K562 (cell line): Measurements from ENCODE around the gene EMD.

Experiments
- MBD2 ChIP-seq: sonication (generic); IDR thresholded peaks from 2 replicates; pipeline ENCODE4 v1.6.1; 2016; ENCODE audit warnings: low read depth, borderline replicate concordance
- PHB2 ChIP-seq: fragments of 450-650 bp; IDR thresholded peaks from 2 replicates; pipeline ENCODE4 v1.6.1; 2017; ENCODE audit warnings: low read depth
- TAF1 ChIP-seq: IDR thresholded peaks from 2 replicates; pipeline ENCODE4 v1.6.1; 2011; ENCODE audit warnings: mild to moderate bottlenecking, low read length, moderate library complexity; ENCODE audit not compliant: insufficient read depth, control insufficient read depth, severe bottlenecking; ENCODE audit errors: extremely low read depth
- TF ChIP-seq, protein P1 (sequence below), 3 experiments: IDR thresholded peaks in 2 of 3; conservative IDR thresholded peaks in 1 of 3; 2 replicates each; pipeline ENCODE4 v1.5.1; 2011 to 2012; ENCODE audit warnings: low read length in 3 of 3, mild to moderate bottlenecking in 3 of 3, control low read depth in 2 of 3, improper control_type of control experiment in 1 of 3, inconsistent platforms in 1 of 3, low read depth in 1 of 3, mixed read lengths in 1 of 3, moderate library complexity in 1 of 3; ENCODE audit not compliant: insufficient read depth in 2 of 3
- TF ChIP-seq, protein P2 (sequence below): fragments of 250-450 bp; sonication (Bioruptor Pico); IDR thresholded peaks from 2 replicates; pipeline ENCODE4 v1.8.0; 2021; ENCODE audit warnings: borderline replicate concordance, mild to moderate bottlenecking, moderate library complexity; ENCODE audit not compliant: poor library complexity, severe bottlenecking

GRCh38 chrX:154333837-154334271 is 45.2 kb upstream of the EMD start:
- TF ChIP-seq TAF1 (no peak), MBD2 (no peak), PHB2 (no peak)
- TF ChIP-seq, protein P1, sequence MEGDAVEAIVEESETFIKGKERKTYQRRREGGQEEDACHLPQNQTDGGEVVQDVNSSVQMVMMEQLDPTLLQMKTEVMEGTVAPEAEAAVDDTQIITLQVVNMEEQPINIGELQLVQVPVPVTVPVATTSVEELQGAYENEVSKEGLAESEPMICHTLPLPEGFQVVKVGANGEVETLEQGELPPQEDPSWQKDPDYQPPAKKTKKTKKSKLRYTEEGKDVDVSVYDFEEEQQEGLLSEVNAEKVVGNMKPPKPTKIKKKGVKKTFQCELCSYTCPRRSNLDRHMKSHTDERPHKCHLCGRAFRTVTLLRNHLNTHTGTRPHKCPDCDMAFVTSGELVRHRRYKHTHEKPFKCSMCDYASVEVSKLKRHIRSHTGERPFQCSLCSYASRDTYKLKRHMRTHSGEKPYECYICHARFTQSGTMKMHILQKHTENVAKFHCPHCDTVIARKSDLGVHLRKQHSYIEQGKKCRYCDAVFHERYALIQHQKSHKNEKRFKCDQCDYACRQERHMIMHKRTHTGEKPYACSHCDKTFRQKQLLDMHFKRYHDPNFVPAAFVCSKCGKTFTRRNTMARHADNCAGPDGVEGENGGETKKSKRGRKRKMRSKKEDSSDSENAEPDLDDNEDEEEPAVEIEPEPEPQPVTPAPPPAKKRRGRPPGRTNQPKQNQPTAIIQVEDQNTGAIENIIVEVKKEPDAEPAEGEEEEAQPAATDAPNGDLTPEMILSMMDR (IDR thresholded peaks at IDR 0.05 in 2 of 3, conservative IDR thresholded peaks at IDR 0.05 in 1 of 3; ENCODE audit: insufficient read depth in 2 of 3, low read depth in 1 of 3, low read length in 3 of 3): no peak
- TF ChIP-seq, protein P2, sequence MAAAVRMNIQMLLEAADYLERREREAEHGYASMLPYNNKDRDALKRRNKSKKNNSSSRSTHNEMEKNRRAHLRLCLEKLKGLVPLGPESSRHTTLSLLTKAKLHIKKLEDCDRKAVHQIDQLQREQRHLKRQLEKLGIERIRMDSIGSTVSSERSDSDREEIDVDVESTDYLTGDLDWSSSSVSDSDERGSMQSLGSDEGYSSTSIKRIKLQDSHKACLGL (CRISPR knock-in tag): no peak
